Measurements from ENCODE around the gene C17orf67.

DNA sequence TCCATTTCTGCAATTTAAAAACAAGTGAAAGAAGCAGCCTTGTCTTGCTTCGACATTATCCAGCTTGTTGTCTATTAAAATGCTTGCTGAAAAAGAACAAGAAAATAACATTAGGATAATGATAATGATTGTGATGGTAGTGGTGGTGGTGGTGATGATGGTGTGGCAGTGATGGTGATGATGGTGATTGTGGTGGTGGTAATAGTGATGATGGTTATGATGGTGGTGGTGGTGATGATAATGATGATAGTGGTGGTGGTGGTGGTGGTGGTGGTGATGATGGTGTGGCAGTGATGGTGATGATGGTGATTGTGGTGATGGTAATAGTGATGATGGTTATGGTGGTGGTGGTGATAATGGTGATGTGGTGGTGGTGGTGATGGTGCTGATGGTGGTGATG, 41.5 kb downstream of the C17orf67 start:
- no peak for TF ChIP-seq POLR2AphosphoS5 (IDR thresholded peaks at IDR 0.05; ENCODE audit: low read depth, low read length)
- TF ChIP-seq, protein P1, sequence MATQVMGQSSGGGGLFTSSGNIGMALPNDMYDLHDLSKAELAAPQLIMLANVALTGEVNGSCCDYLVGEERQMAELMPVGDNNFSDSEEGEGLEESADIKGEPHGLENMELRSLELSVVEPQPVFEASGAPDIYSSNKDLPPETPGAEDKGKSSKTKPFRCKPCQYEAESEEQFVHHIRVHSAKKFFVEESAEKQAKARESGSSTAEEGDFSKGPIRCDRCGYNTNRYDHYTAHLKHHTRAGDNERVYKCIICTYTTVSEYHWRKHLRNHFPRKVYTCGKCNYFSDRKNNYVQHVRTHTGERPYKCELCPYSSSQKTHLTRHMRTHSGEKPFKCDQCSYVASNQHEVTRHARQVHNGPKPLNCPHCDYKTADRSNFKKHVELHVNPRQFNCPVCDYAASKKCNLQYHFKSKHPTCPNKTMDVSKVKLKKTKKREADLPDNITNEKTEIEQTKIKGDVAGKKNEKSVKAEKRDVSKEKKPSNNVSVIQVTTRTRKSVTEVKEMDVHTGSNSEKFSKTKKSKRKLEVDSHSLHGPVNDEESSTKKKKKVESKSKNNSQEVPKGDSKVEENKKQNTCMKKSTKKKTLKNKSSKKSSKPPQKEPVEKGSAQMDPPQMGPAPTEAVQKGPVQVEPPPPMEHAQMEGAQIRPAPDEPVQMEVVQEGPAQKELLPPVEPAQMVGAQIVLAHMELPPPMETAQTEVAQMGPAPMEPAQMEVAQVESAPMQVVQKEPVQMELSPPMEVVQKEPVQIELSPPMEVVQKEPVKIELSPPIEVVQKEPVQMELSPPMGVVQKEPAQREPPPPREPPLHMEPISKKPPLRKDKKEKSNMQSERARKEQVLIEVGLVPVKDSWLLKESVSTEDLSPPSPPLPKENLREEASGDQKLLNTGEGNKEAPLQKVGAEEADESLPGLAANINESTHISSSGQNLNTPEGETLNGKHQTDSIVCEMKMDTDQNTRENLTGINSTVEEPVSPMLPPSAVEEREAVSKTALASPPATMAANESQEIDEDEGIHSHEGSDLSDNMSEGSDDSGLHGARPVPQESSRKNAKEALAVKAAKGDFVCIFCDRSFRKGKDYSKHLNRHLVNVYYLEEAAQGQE (IDR thresholded peaks at IDR 0.05; ENCODE audit: insufficient read depth in 1 of 2, low read depth in 2 of 2, low read length in 2 of 2): no peak
- TF ChIP-seq TAF1 (IDR thresholded peaks at IDR 0.05; ENCODE audit: borderline replicate concordance, insufficient read depth, low read length): no peak
- no peak for TF ChIP-seq SIN3A (IDR thresholded peaks at IDR 0.05; ENCODE audit: borderline replicate concordance, insufficient read depth, low read length)
- no peak for TF ChIP-seq FOXP2 (optimal IDR thresholded peaks at IDR 0.05; ENCODE audit: borderline replicate concordance, extremely low read depth, extremely low read length, insufficient read depth)
